ENCODE measurements around the gene RNU6-8.

Gene RNU6-8

GRCh38 chr14:32202998-32203882 is at the start of gene RNU6-8:
TSS of gene RNU6-8 (minus strand) at chr14:32203269.
- H3K4me3 ChIP-seq (ENCODE audit: low read depth, low read length) = peak within 1 kb of the TSS; percentile 73
- DNase-seq (ENCODE audit: low read depth, low spot score) = peak; percentile 92
- in situ Hi-C loops (cut with HindIII; ENCODE audit: low sequenced_read_pairs) = no loop called here
- TF ChIP-seq, protein P1, sequence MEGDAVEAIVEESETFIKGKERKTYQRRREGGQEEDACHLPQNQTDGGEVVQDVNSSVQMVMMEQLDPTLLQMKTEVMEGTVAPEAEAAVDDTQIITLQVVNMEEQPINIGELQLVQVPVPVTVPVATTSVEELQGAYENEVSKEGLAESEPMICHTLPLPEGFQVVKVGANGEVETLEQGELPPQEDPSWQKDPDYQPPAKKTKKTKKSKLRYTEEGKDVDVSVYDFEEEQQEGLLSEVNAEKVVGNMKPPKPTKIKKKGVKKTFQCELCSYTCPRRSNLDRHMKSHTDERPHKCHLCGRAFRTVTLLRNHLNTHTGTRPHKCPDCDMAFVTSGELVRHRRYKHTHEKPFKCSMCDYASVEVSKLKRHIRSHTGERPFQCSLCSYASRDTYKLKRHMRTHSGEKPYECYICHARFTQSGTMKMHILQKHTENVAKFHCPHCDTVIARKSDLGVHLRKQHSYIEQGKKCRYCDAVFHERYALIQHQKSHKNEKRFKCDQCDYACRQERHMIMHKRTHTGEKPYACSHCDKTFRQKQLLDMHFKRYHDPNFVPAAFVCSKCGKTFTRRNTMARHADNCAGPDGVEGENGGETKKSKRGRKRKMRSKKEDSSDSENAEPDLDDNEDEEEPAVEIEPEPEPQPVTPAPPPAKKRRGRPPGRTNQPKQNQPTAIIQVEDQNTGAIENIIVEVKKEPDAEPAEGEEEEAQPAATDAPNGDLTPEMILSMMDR (IDR thresholded peaks at IDR 0.05; ENCODE audit: low read depth, low read length) = no peak

DNA sequence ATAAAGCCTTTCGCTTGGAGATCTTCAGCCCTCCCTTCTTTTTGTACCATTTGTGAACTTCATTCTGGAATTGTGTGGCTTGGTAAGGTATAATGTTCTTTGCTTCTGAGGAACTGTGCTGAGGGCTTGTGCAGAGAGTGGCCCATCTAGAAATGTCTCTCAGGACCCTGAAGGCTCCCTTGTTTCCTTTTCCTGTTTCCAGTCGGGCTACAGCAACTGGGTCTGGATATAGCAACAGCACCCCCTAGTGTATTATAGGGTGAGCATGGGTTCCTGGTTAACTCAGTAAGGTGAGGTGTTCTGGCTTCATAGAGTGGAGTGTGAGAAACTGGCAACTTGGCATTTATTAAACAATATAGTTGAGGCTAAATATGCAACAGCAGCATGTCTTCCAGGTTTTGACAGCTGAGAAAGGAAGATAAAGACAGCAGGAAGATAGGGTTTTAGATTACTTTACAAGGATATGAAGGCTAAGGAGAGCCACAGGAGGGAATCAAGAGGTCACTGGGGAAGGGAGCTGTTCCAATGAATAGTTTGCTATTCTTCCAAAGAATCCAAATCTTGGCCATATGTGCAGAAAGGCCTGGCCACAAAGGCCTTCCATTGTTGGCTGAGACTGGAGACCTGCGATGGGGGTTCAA is 49.1 kb upstream of the RNU6-8 start:
- in situ Hi-C loops (cut with HindIII; ENCODE audit: low sequenced_read_pairs) = no loop called here
- no peak overlapping the region for H3K4me3 ChIP-seq (ENCODE audit: low read depth, low read length)

DNA sequence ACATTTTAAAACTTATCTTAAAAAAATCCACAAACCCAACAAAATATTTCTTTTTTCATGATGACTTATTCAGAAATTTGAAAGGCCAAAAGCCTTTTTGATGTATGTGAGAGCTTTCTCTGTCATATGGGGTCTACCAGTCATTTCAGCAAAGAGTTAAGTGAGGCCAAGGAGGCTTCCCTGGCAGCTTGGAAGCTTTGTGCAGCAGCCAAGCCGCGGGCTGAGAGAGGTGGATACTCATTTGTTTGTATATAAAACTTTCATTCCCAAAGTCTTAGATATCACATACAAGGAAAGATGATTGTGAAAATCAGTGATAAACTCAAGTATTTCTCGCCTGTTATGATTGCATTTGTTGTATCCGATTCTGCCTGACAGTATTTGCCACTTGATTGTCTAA is 48.5 kb upstream of the RNU6-8 start:
- in situ Hi-C loops (cut with HindIII; ENCODE audit: low sequenced_read_pairs) = no loop called here
- DNase-seq (ENCODE audit: low read depth, low spot score) = no peak
- H3K4me3 ChIP-seq (ENCODE audit: low read depth, low read length) = no peak overlapping the region
- TF ChIP-seq, protein P1 (IDR thresholded peaks at IDR 0.05; ENCODE audit: low read depth, low read length) = no peak

More for the DNA sequence above, 49.1 kb upstream of the RNU6-8 start:
- DNase-seq (ENCODE audit: low read depth, low spot score) = peak; percentile 85
- TF ChIP-seq, protein P1 (IDR thresholded peaks at IDR 0.05; ENCODE audit: low read depth, low read length) = peak; percentile 86

- in situ Hi-C loops (cut with HindIII; ENCODE audit: low sequenced_read_pairs) = no loop called here
- DNase-seq (ENCODE audit: low read depth, low spot score) = no peak
- H3K4me3 ChIP-seq (ENCODE audit: low read depth, low read length) = no peak overlapping the region
- TF ChIP-seq, protein P1 (IDR thresholded peaks at IDR 0.05; ENCODE audit: low read depth, low read length) = no peak
These were observed 47.6 kb upstream of the RNU6-8 start for GRCh38 chr14:32250681-32251080.

DNA sequence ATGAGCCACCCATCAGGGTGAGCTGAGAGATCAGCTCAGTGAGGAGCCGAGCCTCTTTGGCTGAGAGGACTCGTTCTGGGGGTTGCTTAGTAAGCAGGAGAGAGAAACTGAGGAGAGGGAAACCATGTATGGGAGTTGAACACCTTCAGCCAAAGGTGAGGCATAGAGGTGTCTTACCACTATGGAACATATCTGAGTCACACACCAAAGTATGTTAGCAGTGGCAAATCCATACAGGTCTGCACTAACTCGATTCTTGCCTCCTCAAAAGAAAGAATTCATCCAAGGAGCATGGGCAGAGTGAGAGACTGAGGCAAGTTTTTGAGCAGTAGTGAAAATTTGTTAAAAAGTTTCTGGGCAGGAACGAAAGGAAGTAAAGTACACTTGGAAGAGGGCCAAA is 46.7 kb upstream of the RNU6-8 start:
- in situ Hi-C loops (cut with HindIII; ENCODE audit: low sequenced_read_pairs) = no loop called here
- no peak overlapping the region for H3K4me3 ChIP-seq (ENCODE audit: low read depth, low read length)
- TF ChIP-seq, protein P1 (IDR thresholded peaks at IDR 0.05; ENCODE audit: low read depth, low read length) = no peak
- DNase-seq (ENCODE audit: low read depth, low spot score) = no peak

DNA sequence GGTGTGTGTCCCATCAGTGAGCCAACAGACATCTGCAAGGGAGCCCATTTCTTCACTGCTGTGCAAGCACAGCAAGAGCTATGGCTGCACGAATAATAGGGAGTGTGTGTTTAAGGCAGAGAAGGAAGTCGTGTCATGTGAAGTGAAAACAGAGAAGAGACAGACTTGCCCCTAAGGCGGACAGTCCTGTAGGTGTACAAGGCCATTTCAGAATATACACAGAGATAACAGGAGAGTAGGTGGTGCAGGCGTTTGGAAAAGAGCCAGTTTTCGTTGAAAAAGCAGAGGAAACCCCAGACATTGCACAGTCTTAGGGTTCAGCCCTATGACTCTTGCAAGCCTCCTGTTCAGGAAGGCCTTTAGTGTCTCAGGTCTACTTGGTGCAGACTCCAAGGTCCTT is 46.3 kb upstream of the RNU6-8 start:
- no peak overlapping the region for H3K4me3 ChIP-seq (ENCODE audit: low read depth, low read length)
- in situ Hi-C loops (cut with HindIII; ENCODE audit: low sequenced_read_pairs) = no loop called here
- TF ChIP-seq, protein P1 (IDR thresholded peaks at IDR 0.05; ENCODE audit: low read depth, low read length) = no peak
- no peak for DNase-seq (ENCODE audit: low read depth, low spot score)
